Measurements from ENCODE around the gene CAMK2A.

CAMK2A gene

DNA sequence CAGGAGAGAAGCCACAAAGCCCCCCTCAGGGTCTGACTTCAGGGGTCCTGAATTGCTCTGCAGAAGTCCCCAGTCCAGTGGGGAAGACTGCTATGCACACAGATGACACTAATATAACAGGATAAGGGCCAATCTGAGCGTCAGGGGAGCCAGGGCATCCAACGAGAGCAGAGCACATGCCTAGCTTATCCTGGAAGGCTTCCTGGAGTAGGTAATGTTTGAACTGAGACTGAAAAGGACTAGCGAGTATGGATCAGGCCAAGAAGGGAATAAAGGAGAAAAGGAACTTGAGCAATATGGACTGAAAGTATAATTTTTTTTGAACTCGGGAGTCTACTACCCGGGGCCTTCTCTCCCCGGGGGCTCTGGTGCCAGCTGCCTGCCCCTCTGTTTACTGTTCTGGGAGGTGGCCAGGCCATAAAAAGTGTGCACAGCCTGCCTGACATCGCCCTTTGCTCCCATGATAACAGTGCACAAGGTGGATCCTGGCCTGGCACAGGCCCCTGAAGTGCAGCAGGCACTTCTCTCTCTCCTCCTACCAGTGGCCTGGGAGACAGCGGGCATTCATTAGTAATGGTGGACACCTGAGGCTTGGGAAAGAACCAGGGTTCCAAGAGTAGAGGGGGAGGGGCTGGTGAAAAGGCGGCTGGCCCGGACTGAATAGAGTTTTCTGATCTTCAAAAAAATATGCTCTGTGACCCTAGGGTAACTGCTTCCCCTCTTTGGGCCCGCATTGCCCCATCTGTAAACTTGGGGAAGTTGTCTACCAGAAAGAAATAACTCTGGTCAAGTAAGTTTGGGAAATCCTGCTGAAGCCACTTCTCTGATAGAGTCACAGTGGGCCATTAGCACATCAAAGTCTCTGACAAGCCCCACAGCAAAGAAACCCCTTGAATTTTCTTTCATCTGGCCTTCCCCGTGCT is 104.3 kb downstream of the CAMK2A start:
- DNase-seq (ENCODE audit: low spot score) = no peak

DNA sequence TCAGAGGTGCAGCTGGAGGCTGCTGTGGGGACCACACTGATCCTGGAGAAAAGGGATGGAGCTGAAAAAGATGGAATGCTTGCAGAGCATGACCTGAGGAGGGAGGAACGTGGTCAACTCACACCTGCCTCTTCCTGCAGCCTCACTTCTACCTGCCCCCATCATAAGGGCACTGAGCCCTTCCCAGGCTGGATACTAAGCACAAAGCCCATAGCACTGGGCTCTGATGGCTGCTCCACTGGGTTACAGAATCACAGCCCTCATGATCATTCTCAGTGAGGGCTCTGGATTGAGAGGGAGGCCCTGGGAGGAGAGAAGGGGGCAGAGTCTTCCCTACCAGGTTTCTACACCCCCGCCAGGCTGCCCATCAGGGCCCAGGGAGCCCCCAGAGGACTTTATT is 105.6 kb downstream of the CAMK2A start:
- DNase-seq (ENCODE audit: low spot score) = no peak

DNA sequence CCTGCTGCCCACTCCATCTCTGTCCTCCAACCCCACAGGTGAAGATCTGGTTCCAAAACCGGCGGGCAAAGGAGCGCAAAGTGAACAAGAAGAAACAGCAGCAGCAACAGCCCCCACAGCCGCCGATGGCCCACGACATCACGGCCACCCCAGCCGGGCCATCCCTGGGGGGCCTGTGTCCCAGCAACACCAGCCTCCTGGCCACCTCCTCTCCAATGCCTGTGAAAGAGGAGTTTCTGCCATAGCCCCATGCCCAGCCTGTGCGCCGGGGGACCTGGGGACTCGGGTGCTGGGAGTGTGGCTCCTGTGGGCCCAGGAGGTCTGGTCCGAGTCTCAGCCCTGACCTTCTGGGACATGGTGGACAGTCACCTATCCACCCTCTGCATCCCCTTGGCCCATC is 106.1 kb downstream of the CAMK2A start:
- no peak for DNase-seq (ENCODE audit: low spot score)

DNA sequence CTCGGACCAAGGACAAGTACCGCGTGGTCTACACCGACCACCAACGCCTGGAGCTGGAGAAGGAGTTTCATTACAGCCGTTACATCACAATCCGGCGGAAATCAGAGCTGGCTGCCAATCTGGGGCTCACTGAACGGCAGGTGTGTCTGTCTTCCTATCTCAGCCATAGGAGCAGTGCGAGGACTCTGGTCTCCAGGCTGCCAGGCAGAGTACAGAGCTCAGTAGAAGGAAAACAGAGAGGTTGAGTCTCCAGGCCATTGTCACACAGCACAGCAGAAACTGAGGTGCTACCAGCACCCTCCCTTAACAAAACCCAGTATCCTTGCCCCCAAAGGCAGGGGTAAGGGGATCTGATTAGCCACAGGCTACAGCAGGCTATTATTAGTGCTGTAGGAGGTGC is 106.8 kb downstream of the CAMK2A start:
- DNase-seq (ENCODE audit: low spot score) = no peak

- DNase-seq (ENCODE audit: low spot score) = no peak
Observed at GRCh38 chr5:150181766-150182545, 107.6 kb downstream of the CAMK2A start.

- no peak for DNase-seq (ENCODE audit: low spot score)
Observed at GRCh38 chr5:150181027-150181426, 108.5 kb downstream of the CAMK2A start.

GRCh38 chr5:150180241-150181026 is 109.1 kb downstream of the CAMK2A start:
- peak; percentile 86 for DNase-seq (ENCODE audit: low spot score)

GRCh38 chr5:150179019-150179620 is 110.5 kb downstream of the CAMK2A start:
- peak; percentile 48 for DNase-seq (ENCODE audit: low spot score)

DNA sequence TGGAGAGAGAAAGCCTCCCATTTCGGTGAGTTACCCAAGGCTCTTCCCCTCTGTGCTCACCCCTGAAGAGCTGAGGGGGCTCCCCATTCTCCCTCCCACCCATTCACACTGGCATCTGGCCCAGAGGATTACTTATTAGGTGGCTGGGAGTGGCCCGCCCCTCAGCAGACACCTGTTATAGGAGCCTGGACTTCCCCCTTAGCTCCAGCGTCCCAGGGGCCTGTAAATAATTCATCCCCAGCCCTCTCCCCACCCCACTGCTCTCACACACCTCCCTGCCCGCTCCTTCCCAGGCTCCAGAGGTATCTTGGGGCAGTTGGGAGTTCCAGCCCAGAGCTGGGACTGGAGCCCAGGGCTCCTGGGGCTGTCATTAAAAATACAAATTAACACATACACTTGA is 111.3 kb downstream of the CAMK2A start:
- DNase-seq (ENCODE audit: low spot score) = no peak

DNA sequence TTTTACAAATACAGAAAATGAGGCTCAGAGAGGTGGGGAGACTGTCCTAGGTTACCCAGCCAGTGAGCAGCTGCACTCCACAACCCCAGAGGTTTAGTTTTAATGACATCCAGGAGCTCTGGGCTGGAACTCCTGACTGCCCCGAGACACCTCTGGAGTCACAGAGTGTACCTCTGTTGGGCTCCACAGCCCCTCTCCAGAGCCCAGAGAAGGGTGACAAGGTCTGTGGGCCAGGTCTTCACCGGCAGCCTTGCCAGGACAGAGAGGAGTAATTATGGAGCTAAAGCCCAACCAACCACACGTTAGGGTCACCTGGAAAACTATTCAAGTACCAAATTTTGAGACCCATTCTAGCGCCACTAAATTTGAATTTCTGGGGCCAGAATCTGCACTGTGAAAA is 111.9 kb downstream of the CAMK2A start:
- DNase-seq (ENCODE audit: low spot score) = no peak

GRCh38 chr5:150176745-150177477 is 112.7 kb downstream of the CAMK2A start:
- no peak for DNase-seq (ENCODE audit: low spot score)

GRCh38 chr5:150175536-150175935 is 114.0 kb downstream of the CAMK2A start:
- DNase-seq (ENCODE audit: low spot score) = no peak

DNA sequence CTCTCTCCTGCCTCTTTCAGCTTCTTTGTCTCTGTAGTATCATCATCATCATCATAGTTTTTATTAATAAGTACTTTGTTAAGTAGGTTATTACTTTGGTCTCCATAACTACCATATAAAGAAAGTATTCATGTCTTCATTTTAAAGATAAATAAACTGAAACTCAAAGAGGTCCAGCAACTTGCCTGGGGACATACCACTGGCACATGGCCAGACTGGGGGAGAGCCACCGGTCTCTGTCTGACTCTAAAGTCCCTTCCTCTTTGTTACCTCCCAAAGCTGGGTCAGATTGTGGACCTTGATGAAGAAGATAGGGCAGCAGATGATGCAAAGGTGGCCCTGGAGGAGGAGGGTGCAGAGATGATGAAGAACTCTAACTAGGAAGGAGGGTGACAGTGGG is 114.5 kb downstream of the CAMK2A start:
- no peak for DNase-seq (ENCODE audit: low spot score)

GRCh38 chr5:150174285-150174684 is 115.3 kb downstream of the CAMK2A start:
- no peak for DNase-seq (ENCODE audit: low spot score)

DNA sequence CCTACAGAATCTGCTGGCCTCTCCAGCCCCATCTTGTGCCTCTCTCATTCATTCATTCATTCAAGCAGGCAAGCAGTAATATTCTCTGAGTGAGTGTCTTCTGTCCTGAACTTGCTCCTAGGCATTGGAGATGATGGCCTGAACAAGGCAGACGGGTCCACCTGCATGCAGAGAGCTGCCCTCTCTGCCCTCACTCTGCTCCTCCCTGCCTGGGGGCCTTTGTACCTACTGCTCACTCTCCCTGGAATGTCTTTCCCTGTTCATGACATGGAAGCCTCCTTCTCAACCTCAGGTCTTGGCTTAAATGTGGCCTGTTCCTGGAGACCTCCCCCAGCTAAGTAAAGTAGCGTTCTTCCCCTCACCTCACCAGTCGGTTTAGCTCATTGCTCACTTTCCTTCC is 116.4 kb downstream of the CAMK2A start:
- DNase-seq (ENCODE audit: low spot score) = no peak

DNA sequence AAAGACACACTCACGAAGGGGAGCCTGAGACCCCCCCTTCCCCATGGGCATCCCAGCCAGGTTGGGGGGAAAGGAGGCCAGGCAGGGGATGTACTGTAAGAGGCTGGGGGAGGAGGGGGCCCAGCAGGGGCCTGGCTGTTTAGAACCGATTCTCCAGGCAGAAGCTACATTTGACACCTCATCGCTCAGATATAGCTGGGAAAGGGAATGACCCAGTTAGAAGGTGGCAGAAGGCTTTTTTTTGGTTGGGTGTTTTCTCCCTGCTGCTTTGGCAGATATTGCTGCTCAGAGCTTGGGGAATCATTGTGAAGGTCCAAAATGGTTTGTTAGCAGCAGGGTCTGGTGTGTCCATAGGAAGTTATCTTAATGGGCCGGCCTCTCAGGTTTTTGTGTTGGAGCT is 117.0 kb downstream of the CAMK2A start:
- peak; percentile 94 for DNase-seq (ENCODE audit: low spot score)

GRCh38 chr5:150172145-150172544 is 117.4 kb downstream of the CAMK2A start:
- no peak for DNase-seq (ENCODE audit: low spot score)

All from cerebellar cortex (tissue), 1 donor.